Measurements from ENCODE around the gene SCMH1. TPM values are rescaled to one million over a fixed set of nuclear protein-coding genes. Genes with fewer than 3 reads are reported as not detected.

Gene SCMH1
- total RNA-seq, 4 donors from 2014 or later = 17.6 to 48.2 (median 21.8) TPM

GRCh38 chr1:41222496-41222895 is 19.6 kb downstream of the SCMH1 start:
- 72% methylated on average over 2 of the region's 2 CpGs for WGBS

GRCh38 chr1:41221995-41222394 is 20.1 kb downstream of the SCMH1 start:
- no peaks in the 10 kb centered on the region for H3K27me3 ChIP-seq
- peaks cover 5% of the 10 kb centered on the region for H3K4me1 ChIP-seq
- peaks cover 6% of the 10 kb centered on the region for H3K9me3 ChIP-seq
- no peak overlapping the region for H3K27ac ChIP-seq
- H3K36me3 ChIP-seq = peaks cover 11% of the 10 kb centered on the region
- no peak for DNase-seq (ENCODE audit: low spot score in 2 of 2)
- TF ChIP-seq CTCF (IDR thresholded peaks at IDR 0.05) (no peak), POLR2AphosphoS5 (IDR thresholded peaks at IDR 0.05) (no peak), POLR2A (IDR thresholded peaks at IDR 0.05) (no peak), EP300 (IDR thresholded peaks at IDR 0.05) (no peak)
- H3K4me3 ChIP-seq = no peak overlapping the region

More at GRCh38 chr1:41222496-41222895, 19.6 kb downstream of the SCMH1 start:
- no peak overlapping the region for H3K4me3 ChIP-seq
- H3K27me3 ChIP-seq = no peaks in the 10 kb centered on the region
- H3K27ac ChIP-seq = no peak overlapping the region
- TF ChIP-seq EP300 (IDR thresholded peaks at IDR 0.05) (no peak), POLR2A (IDR thresholded peaks at IDR 0.05) (no peak), CTCF (IDR thresholded peaks at IDR 0.05) (no peak), POLR2AphosphoS5 (IDR thresholded peaks at IDR 0.05) (no peak)
- H3K36me3 ChIP-seq = peaks cover 9% of the 10 kb centered on the region
- peaks cover 6% of the 10 kb centered on the region for H3K9me3 ChIP-seq
- H3K4me1 ChIP-seq = peaks cover 8% of the 10 kb centered on the region
- DNase-seq (ENCODE audit: low spot score in 2 of 2) = no peak

GRCh38 chr1:41218152-41218551 is 24.0 kb downstream of the SCMH1 start:
- Histone ChIP-seq H3K36me3 (peaks cover 11% of the 10 kb centered on the region), H3K27me3 (no peaks in the 10 kb centered on the region), H3K4me3 (no peak overlapping the region), H3K27ac (no peak overlapping the region), H3K4me1 (peaks cover 5% of the 10 kb centered on the region), H3K9me3 (peaks cover 6% of the 10 kb centered on the region)
- TF ChIP-seq EP300 (IDR thresholded peaks at IDR 0.05) (no peak), POLR2A (IDR thresholded peaks at IDR 0.05) (no peak), CTCF (IDR thresholded peaks at IDR 0.05) (no peak), POLR2AphosphoS5 (IDR thresholded peaks at IDR 0.05) (no peak)
- WGBS = 88% methylated on average over 1 of the region's 1 CpG
- no peak for DNase-seq (ENCODE audit: low spot score in 2 of 2)

GRCh38 chr1:41217441-41217840 is 24.7 kb downstream of the SCMH1 start:
- Histone ChIP-seq H3K4me1 (peaks cover 3% of the 10 kb centered on the region), H3K36me3 (peaks cover 11% of the 10 kb centered on the region), H3K27ac (no peak overlapping the region), H3K9me3 (peaks cover 6% of the 10 kb centered on the region), H3K27me3 (no peaks in the 10 kb centered on the region), H3K4me3 (no peak overlapping the region)
- WGBS = 81% methylated on average over 1 of the region's 1 CpG
- DNase-seq (ENCODE audit: low spot score in 2 of 2) = no peak
- TF ChIP-seq CTCF (IDR thresholded peaks at IDR 0.05) = no peak
- TF ChIP-seq POLR2AphosphoS5 (IDR thresholded peaks at IDR 0.05) = no peak
- no peak for TF ChIP-seq EP300 (IDR thresholded peaks at IDR 0.05)
- no peak for TF ChIP-seq POLR2A (IDR thresholded peaks at IDR 0.05)

GRCh38 chr1:41215623-41216022 is 26.5 kb downstream of the SCMH1 start:
- Histone ChIP-seq H3K4me1 (no peaks in the 10 kb centered on the region), H3K4me3 (no peak overlapping the region), H3K27ac (no peak overlapping the region), H3K9me3 (peaks cover 6% of the 10 kb centered on the region), H3K36me3 (peaks cover 11% of the 10 kb centered on the region), H3K27me3 (no peaks in the 10 kb centered on the region)
- TF ChIP-seq POLR2AphosphoS5 (IDR thresholded peaks at IDR 0.05) (no peak), EP300 (IDR thresholded peaks at IDR 0.05) (no peak), POLR2A (IDR thresholded peaks at IDR 0.05) (no peak), CTCF (IDR thresholded peaks at IDR 0.05) (no peak)
- DNase-seq (ENCODE audit: low spot score in 2 of 2) = no peak
